ENCODE results near the gene LRRC3.

Gene LRRC3

GRCh38 chr21:44423941-44424607, 31.2 kb upstream of the LRRC3 start:
- TF ChIP-seq EZH2 (IDR thresholded peaks at IDR 0.05; ENCODE audit: borderline replicate concordance, low read length): no peak
- TF ChIP-seq CTCF (IDR thresholded peaks at IDR 0.05; ENCODE audit: low read length): no peak
- no peak overlapping the region for H2AFZ ChIP-seq (ENCODE audit: low read length)
- peaks cover 8% of the 10 kb centered on the region; the same call in 1 of the 2 replicates for H3F3A ChIP-seq (ENCODE audit: insufficient read depth, low read length)
- H3K9me3 ChIP-seq (ENCODE audit: low read length): peaks cover 3% of the 10 kb centered on the region; the same call in 1 of the 2 replicates
- H3K9ac ChIP-seq (ENCODE audit: low read length): no peak overlapping the region
- no peaks in the 10 kb centered on the region for H4K20me1 ChIP-seq (ENCODE audit: insufficient read depth, low read length)
- no peak overlapping the region for H3K4me2 ChIP-seq (ENCODE audit: low read length)
- no peaks in the 10 kb centered on the region for H3K79me2 ChIP-seq (ENCODE audit: insufficient read depth, low read length)
- no peaks in the 10 kb centered on the region for H3K36me3 ChIP-seq (ENCODE audit: insufficient read depth, low read length)
- no peak overlapping the region for H3K27ac ChIP-seq (ENCODE audit: low read depth, low read length, poor library complexity, severe bottlenecking)
- no peaks in the 10 kb centered on the region for H3K9me2 ChIP-seq (ENCODE audit: low read depth, low read length)
- no peaks in the 10 kb centered on the region for H3K4me1 ChIP-seq (ENCODE audit: insufficient read depth, low read length, severe bottlenecking)
- H3K4me3 ChIP-seq (ENCODE audit: low read depth, low read length, poor library complexity, severe bottlenecking): no peak overlapping the region
- no peaks in the 10 kb centered on the region for H3K27me3 ChIP-seq (ENCODE audit: insufficient read depth, low read length)

DNA sequence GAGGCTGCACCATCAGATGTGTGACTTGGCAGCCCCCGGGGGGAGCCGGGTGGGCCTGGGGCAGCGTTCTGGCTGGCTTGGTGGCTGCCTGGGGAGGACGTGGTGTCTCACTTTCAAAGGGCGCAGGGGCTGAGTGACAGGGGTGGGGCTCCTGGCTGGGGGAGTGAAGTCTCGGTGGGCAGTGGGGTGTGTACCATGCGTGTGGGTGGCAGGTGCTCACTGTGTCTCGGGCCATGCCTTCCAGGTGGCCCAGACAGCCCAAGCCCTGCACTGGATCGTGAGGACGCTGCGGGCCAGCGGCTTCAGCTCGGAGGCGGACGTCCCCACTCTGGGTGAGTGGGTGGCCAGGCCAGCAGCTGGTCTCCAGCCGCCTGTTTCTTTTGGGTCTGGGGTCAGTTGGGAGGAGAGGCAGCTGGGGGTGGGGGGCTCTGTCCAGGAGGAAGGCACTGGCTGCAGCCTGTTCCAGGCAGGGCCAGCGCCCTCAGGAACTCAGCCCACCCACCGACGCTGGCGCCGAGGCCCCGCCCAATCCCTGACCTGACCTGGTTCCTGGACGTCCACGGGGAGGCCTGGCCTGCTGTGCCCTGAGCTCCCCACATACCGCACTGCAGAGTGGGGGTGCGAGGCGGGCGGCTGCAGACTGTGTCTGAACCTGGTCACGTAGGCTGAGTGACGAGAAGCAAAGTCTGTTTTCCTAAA, 30.6 kb upstream of the LRRC3 start:
- Histone ChIP-seq H3K4me1 (ENCODE audit: insufficient read depth, low read length, severe bottlenecking) (no peaks in the 10 kb centered on the region), H3K9ac (ENCODE audit: low read length) (no peak overlapping the region), H3K27me3 (ENCODE audit: insufficient read depth, low read length) (no peaks in the 10 kb centered on the region), H2AFZ (ENCODE audit: low read length) (no peak overlapping the region), H3K79me2 (ENCODE audit: insufficient read depth, low read length) (no peaks in the 10 kb centered on the region), H3K9me2 (ENCODE audit: low read depth, low read length) (no peaks in the 10 kb centered on the region), H3K4me2 (ENCODE audit: low read length) (no peak overlapping the region), H3K4me3 (ENCODE audit: low read depth, low read length, poor library complexity, severe bottlenecking) (no peak overlapping the region), H3K27ac (ENCODE audit: low read depth, low read length, poor library complexity, severe bottlenecking) (no peak overlapping the region), H3K36me3 (ENCODE audit: insufficient read depth, low read length) (no peaks in the 10 kb centered on the region), H3F3A (ENCODE audit: insufficient read depth, low read length) (peaks cover 8% of the 10 kb centered on the region; the same call in 1 of the 2 replicates), H3K9me3 (ENCODE audit: low read length) (peaks cover 5% of the 10 kb centered on the region), H4K20me1 (ENCODE audit: insufficient read depth, low read length) (no peaks in the 10 kb centered on the region)
- no peak for TF ChIP-seq EZH2 (IDR thresholded peaks at IDR 0.05; ENCODE audit: borderline replicate concordance, low read length)
- no peak for TF ChIP-seq CTCF (IDR thresholded peaks at IDR 0.05; ENCODE audit: low read length)

- Histone ChIP-seq H3K79me2 (ENCODE audit: insufficient read depth, low read length) (no peaks in the 10 kb centered on the region), H4K20me1 (ENCODE audit: insufficient read depth, low read length) (no peaks in the 10 kb centered on the region), H3K36me3 (ENCODE audit: insufficient read depth, low read length) (no peaks in the 10 kb centered on the region), H2AFZ (ENCODE audit: low read length) (no peak overlapping the region), H3K27me3 (ENCODE audit: insufficient read depth, low read length) (no peaks in the 10 kb centered on the region), H3K4me2 (ENCODE audit: low read length) (no peak overlapping the region), H3K9ac (ENCODE audit: low read length) (no peak overlapping the region), H3K9me2 (ENCODE audit: low read depth, low read length) (no peaks in the 10 kb centered on the region), H3F3A (ENCODE audit: insufficient read depth, low read length) (peaks cover 8% of the 10 kb centered on the region; the same call in 1 of the 2 replicates), H3K4me1 (ENCODE audit: insufficient read depth, low read length, severe bottlenecking) (no peaks in the 10 kb centered on the region), H3K4me3 (ENCODE audit: low read depth, low read length, poor library complexity, severe bottlenecking) (no peak overlapping the region), H3K27ac (ENCODE audit: low read depth, low read length, poor library complexity, severe bottlenecking) (no peak overlapping the region), H3K9me3 (ENCODE audit: low read length) (peaks cover 9% of the 10 kb centered on the region)
- no peak for TF ChIP-seq EZH2 (IDR thresholded peaks at IDR 0.05; ENCODE audit: borderline replicate concordance, low read length)
- no peak for TF ChIP-seq CTCF (IDR thresholded peaks at IDR 0.05; ENCODE audit: low read length)
These were observed 29.9 kb upstream of the LRRC3 start for GRCh38 chr21:44425307-44425894.
